ENCODE data around the gene NELFCD.
"Not testable (repeated sequence)": the region's sequence is repeated elsewhere in the genome, so short reads cannot be mapped to it uniquely, and the experiment has no call there.

NELFCD gene

GRCh38 chr20:58980711-58981627, at the start of gene NELFCD:
Gene NELFCD, plus strand, starts transcription at chr20:58981256. Its CDS starts 54 bp downstream, at chr20:58981310.
- peak in 56 of 58 donors; percentile 15 to 85 (median 74) for DNase-seq

- no peak for DNase-seq
Observed at GRCh38 chr20:58932170-58932569, 48.9 kb upstream of the NELFCD start.

GRCh38 chr20:58938078-58938477, 43.0 kb upstream of the NELFCD start:
- no peak for DNase-seq

GRCh38 chr20:58938541-58938940, 42.5 kb upstream of the NELFCD start:
- DNase-seq, result no peak

GRCh38 chr20:58941471-58941870, 39.6 kb upstream of the NELFCD start:
- DNase-seq, result no peak

GRCh38 chr20:58942549-58942948, 38.5 kb upstream of the NELFCD start:
- DNase-seq, result no peak

GRCh38 chr20:58944610-58945009, 36.4 kb upstream of the NELFCD start:
- no peak for DNase-seq

GRCh38 chr20:58945965-58946631, 35.0 kb upstream of the NELFCD start:
- no peak for DNase-seq

- DNase-seq, result not testable (repeated sequence)
Observed at GRCh38 chr20:58947797-58948388, 33.2 kb upstream of the NELFCD start.

GRCh38 chr20:58950603-58951002, 30.5 kb upstream of the NELFCD start:
- DNase-seq, result no peak

GRCh38 chr20:58953050-58953449, 28.0 kb upstream of the NELFCD start:
- no peak for DNase-seq

- DNase-seq, result no peak
Observed at GRCh38 chr20:58956078-58956477, 25.0 kb upstream of the NELFCD start.

- no peak for DNase-seq
Observed at GRCh38 chr20:58959652-58960051, 21.4 kb upstream of the NELFCD start.

- DNase-seq, result no peak
Observed at GRCh38 chr20:58963060-58963584, 17.9 kb upstream of the NELFCD start.

GRCh38 chr20:58963922-58964321, 17.1 kb upstream of the NELFCD start:
- DNase-seq, result not testable (repeated sequence)

- DNase-seq, result no peak
Observed at GRCh38 chr20:58965270-58966064, 15.6 kb upstream of the NELFCD start.

GRCh38 chr20:58967652-58968429, 13.2 kb upstream of the NELFCD start:
- no peak for DNase-seq

GRCh38 chr20:58969439-58969838, 11.6 kb upstream of the NELFCD start:
- DNase-seq, result no peak

- no peak for DNase-seq
Observed at GRCh38 chr20:58970146-58970545, 10.9 kb upstream of the NELFCD start.

- DNase-seq, result no peak
Observed at GRCh38 chr20:58971429-58971828, 9.6 kb upstream of the NELFCD start.

All from anterior cingulate cortex (tissue), 58 donors.